GM21786 (cell line): ENCODE results near the gene CNR2.
"Not testable (repeated sequence)": the region's sequence is repeated elsewhere in the genome, so short reads cannot be mapped to it uniquely, and the experiment has no call there.

ENCODE experiments used
- ATAC-seq: cut with Tn5 transposase; IDR thresholded peaks from one replicate; pipeline ENCODE4 v1.9.1; 2021; ENCODE audit not compliant: unreplicated experiment

The CNR2 gene

GRCh38 chr1:23838401-23838866, 74.7 kb downstream of the CNR2 start:
- no peak for ATAC-seq

- no peak for ATAC-seq
Measured at GRCh38 chr1:23837908-23838307, 75.3 kb downstream of the CNR2 start.

DNA sequence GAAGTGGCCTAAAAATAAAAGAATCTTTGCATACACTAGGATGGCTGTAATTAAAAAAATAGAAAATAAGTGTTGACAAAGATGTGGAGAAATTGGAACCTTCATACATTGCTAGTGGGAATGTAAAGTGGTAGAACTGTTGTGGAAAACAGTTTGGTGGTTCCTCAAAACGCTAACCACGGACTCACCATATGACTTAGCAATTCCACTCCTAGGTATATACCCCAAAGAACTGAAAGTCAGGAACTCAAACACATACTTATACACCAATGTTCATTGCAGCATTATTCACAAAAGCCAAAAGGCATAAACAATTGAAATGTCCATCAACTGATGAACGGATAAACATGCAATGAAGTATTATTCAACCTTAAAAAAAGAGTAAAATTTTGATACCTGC, 77.1 kb downstream of the CNR2 start:
- no peak for ATAC-seq

GRCh38 chr1:23834156-23834555, 79.0 kb downstream of the CNR2 start:
- not testable (repeated sequence) for ATAC-seq

GRCh38 chr1:23827717-23828116, 85.4 kb downstream of the CNR2 start:
- no peak for ATAC-seq

GRCh38 chr1:23826590-23826989, 86.6 kb downstream of the CNR2 start:
- ATAC-seq: not testable (repeated sequence)

- no peak for ATAC-seq
Measured at GRCh38 chr1:23825762-23826522, 87.2 kb downstream of the CNR2 start.

DNA sequence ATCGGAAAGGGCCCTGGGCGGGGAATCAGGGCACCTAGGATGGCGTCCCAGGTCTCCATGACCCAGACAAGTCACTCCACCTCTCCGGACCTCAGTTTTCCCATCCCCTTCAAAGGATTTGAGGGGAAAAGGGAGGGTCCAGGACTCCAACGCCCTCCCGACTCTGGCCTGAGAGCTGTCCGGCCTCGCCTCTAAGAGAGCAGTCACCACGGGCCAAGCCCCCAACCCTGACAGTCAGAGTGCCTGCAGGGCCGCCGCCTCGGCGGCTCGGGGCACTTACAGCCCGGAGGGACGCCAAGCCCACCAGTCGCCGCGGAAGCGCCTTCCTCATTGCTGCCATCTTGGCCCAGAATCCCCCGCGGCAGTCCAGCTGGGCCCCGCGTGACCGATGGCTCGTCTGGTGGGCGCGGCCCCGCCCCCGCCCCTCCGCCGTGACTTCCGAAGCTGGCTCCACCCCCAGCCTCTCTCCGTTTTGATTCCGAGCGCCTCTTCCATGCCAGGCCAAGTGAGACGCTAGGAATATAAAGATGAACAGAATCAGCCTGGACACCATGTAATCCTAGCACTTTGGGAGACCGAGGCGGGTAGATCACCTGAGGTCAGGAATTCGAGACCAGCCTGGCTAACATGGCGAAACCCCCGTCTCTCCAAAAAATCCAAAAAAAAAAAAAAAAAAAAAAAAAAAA, 87.9 kb downstream of the CNR2 start, which contains the start of gene HMGCL:
Gene HMGCL (minus strand): TSS at position 354 of the 686 bp plus-strand sequence. CDS start 14 bp downstream, at position 340.
- ATAC-seq: peak; percentile 83

- no peak for ATAC-seq
Measured at GRCh38 chr1:23824711-23825075, 88.5 kb downstream of the CNR2 start.

GRCh38 chr1:23823767-23824166, 89.4 kb downstream of the CNR2 start:
- no peak for ATAC-seq
